ENCODE data around the gene ZNF609.
A peak's percentile ranks its signal among the peaks of the same experiment; 100 is the strongest.

Gene ZNF609, protein sequence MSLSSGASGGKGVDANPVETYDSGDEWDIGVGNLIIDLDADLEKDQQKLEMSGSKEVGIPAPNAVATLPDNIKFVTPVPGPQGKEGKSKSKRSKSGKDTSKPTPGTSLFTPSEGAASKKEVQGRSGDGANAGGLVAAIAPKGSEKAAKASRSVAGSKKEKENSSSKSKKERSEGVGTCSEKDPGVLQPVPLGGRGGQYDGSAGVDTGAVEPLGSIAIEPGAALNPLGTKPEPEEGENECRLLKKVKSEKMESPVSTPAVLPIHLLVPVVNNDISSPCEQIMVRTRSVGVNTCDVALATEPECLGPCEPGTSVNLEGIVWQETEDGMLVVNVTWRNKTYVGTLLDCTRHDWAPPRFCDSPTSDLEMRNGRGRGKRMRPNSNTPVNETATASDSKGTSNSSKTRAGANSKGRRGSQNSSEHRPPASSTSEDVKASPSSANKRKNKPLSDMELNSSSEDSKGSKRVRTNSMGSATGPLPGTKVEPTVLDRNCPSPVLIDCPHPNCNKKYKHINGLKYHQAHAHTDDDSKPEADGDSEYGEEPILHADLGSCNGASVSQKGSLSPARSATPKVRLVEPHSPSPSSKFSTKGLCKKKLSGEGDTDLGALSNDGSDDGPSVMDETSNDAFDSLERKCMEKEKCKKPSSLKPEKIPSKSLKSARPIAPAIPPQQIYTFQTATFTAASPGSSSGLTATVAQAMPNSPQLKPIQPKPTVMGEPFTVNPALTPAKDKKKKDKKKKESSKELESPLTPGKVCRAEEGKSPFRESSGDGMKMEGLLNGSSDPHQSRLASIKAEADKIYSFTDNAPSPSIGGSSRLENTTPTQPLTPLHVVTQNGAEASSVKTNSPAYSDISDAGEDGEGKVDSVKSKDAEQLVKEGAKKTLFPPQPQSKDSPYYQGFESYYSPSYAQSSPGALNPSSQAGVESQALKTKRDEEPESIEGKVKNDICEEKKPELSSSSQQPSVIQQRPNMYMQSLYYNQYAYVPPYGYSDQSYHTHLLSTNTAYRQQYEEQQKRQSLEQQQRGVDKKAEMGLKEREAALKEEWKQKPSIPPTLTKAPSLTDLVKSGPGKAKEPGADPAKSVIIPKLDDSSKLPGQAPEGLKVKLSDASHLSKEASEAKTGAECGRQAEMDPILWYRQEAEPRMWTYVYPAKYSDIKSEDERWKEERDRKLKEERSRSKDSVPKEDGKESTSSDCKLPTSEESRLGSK (N-terminal part only)

GRCh38 chr15:64460206-64460723 lies at the start of gene ZNF609:
ZNF609 (plus strand) TSS chr15:64460578; CDS start chr15:64499420, 38,842 bp downstream.
- DNase-seq (ENCODE audit: low read depth), result peak; percentile 89

GRCh38 chr15:64412216-64412615 lies 48.2 kb upstream of the ZNF609 start:
- no peak for DNase-seq (ENCODE audit: low read depth)

DNA sequence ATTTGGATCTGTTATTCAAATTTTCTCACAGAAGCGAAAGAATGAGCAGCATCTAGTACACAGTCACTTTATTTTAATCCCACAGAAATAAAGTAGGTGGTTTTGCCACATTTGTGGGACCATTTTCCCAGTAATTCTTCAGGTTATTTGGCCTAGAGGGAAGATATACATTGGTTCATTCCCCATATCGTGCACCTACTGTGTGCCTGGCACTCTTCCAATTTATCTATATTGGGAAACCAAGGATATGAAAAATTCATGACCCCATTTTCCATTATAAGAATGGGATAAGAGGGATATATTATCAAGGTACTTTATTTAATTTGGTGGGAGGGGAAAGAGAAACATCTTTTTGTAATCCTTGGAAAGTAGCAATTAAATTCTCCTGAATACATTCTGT lies 37.7 kb upstream of the ZNF609 start:
- DNase-seq (ENCODE audit: low read depth), result no peak

GRCh38 chr15:64423970-64424369 lies 36.4 kb upstream of the ZNF609 start:
- DNase-seq (ENCODE audit: low read depth), result no peak

DNA sequence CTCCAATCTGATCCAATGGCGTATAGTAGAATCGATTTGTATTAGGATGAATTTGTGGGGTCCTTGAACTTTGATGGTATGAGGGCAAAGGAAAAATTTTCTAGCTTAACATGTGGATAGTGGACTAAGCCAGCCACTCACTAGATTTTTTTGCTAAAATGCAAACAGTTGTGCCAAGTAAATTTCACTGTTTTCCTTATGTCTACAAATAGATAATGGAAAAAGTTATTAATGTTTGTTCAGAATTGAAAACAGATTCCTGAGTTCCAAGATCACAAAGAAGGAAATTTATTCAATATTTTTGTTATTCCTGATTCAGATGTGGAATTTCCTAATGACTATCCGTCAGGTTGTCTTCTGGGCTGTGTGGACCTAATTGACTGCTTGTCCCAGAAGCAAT lies 35.2 kb upstream of the ZNF609 start:
- DNase-seq (ENCODE audit: low read depth), result no peak

- no peak for DNase-seq (ENCODE audit: low read depth)
These were observed 33.4 kb upstream of the ZNF609 start for GRCh38 chr15:64426845-64427465.

GRCh38 chr15:64429448-64429847 lies 30.9 kb upstream of the ZNF609 start:
- DNase-seq (ENCODE audit: low read depth), result peak; percentile 18

DNA sequence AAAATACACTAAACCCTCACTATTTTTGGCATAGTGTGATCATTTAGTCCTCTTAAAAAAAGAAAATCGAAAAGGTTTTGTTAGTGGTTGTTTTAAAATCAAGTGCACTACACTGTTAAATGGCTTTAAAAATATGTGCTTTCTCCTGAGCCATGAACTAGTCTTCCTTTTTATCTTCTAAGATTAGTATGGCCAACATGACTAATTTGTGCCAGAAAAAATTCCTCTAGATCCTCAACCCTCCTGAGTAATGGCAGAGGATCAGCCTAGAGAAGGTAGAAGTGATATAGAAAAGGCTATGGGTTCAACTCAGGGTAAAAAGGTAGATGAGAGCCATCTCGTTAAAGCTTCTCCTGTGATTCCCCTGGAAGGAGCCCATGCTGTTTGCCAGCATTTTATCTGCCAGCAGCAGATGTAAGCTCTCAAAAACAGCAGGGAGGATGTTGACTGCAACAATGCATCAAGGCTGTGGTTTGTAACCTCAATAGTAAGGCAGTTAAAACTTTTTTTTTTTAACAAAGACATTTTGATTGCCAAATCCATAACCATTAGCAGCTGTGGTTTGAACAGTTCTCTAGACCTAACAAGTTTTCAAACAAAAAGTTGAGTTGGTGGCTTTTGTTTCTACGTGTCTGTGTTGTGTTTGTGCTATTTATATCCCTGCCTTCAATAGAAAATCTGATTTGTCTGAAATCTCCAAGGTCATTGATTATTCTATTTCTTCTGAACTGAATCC lies 30.2 kb upstream of the ZNF609 start:
- DNase-seq (ENCODE audit: low read depth), result peak; percentile 5

DNA sequence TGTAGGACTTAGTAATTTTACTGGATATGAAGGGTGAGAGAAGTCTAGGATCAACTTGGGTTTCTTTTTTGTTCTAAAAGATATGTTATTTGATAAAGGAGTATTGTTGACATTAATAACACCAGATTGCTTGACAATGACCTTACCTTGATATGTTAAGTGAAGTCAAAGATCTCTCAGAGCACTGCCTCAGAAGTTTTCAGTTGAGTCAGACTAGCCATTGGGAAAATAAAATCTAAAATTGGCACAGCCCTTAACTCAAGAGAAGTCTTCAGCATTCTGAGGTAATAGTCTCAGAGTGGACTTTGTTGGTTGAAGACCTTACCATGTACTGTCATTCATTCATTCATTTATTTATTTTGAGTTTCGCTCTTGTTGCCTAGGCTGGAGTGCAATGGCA lies 22.4 kb upstream of the ZNF609 start:
- DNase-seq (ENCODE audit: low read depth), result no peak

DNA sequence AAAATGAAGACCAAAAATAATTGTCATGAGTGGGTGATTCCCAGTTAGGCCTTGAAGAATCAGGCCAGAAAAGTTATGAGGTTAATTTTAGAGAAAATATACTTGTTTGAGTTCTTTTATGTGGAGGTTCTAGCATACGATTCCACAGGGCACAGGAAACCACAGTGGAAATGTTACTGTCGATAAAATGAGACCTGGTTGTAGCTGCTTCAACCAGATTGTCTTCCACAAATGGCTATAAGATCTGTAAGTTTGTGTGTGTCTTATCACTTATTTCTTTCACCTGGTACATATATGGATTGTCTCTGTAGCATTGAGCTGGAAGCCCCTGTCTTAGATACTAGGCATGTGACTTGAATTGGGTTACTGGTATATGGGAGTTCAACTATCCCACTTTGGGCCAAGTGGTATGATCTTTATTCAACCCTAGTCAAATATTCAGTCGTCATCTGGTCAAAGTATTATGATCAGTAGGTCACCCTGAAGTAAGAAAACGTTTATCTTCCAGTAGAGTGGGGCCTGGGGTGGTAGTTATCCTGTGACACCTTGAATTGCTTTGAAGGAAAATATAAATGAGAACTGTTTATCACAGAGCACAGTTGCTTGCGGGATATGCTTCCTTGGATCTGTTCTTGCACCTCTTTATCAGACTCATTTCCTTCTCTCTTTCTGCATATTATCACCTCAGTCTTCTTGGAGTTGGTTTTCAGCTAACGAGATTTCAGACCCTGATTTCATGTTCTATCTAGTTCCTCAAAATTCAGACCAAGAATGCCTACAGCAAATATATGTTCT lies 21.5 kb upstream of the ZNF609 start:
- no peak for DNase-seq (ENCODE audit: low read depth)

- no peak for DNase-seq (ENCODE audit: low read depth)
These were observed 18.5 kb upstream of the ZNF609 start for GRCh38 chr15:64441852-64442251.

GRCh38 chr15:64443016-64443415 lies 17.4 kb upstream of the ZNF609 start:
- DNase-seq (ENCODE audit: low read depth), result no peak

GRCh38 chr15:64443747-64444621 lies 16.4 kb upstream of the ZNF609 start:
- peak; percentile 11 for DNase-seq (ENCODE audit: low read depth)

DNA sequence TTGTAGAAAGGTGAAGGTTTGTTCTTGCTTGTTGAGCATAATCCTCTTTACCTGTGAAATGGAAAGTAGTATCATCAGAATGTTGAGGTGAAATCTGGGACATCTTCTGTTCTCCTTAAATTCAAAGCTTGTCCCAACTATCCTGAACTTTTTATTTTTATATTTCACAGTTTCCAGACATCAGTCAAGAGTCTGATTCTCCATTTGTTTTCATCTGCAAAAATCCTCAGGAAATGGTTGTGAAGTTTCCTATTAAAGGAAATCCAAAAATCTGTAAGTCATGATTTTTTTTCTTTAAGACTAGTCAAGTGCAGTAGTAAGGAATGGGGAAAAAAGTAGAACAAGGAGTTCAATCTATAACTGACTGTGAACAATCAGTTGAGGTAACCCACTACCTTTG lies 15.5 kb upstream of the ZNF609 start:
- DNase-seq (ENCODE audit: low read depth), result no peak

DNA sequence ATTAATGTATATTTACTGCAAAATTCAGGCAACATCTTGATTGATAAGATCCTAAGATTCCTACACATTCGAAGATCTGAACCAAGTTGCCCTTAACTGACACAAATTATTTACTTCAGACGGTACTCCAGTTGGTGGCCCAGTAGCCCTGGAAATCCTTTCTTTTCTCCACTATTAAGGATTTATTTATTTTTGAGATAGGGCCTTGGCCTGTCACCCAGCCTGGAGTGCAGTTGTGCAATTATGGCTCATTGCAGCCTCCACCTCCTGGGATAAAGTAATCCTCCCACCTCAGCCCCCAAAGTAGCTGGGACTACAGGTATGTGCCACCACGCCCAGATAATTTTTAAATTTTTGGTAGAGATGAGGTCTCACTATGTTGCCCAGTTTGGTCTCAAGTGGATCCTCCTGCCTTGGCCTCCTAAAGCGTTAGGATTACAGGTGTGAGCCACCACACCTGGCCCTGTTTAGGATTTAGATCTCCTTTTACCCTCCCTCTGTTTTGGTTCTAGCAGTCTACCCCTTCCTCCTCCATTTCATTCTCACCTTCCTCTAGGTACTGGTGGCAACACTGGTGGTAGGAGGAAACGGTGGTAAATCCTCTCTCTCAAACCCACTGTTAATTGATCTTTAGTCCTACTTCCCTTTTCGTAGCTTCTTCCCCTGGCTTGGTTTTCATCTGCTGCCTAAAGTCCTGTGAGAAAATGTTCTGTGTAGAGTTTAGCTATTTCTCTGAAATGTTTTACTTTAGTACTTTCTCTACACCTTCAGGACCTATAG lies 12.7 kb upstream of the ZNF609 start:
- DNase-seq (ENCODE audit: low read depth), result no peak

DNA sequence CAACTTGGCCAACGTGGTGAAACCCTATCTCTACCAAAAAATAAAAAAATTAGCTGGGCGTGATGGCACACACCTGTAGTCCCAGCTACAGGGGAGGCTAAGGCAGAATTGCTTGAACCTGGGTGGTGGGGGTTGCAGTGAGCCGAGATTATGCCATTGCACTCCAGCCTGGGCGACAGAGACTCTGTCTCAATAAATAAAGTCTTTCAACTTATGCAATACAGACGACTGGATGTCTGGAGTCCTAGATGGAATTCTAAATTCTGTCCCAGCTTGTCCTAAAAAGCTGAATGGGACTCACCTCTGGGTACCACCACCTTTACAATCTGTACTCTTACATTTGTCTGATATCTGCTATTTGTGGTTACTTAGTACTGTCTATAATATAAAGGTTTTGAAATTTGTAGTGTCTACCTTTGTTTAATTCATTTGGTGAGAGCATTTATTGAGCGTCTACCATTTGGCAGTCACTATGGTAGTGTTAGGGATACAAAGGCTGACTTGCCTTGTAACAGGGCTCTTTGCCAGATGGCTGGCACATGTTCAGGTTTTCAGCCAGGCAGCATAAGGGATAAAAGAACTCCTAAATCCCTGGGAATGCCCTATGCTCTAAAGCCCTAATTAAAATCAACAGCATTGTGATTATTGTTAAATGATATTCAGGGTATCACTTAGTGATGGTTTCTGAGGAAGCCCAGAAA lies 7.2 kb upstream of the ZNF609 start:
- no peak for DNase-seq (ENCODE audit: low read depth)

DNA sequence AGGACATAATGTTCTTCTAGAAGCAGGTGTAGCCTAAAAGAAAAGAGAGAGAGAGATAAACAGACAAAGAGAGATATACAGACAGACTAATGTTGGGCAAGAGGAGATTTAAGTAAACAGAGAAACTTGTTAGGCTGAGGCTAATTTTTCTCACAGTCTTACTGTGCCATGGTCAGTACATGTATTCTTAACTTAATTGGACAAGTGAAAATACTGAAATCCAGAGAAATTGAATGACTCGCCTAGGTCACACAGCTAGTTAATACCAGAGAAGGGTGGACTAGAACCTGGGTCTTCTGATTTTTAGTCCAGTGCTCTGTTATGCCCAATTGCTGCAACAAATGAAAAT lies 6.7 kb upstream of the ZNF609 start:
- no peak for DNase-seq (ENCODE audit: low read depth)

GRCh38 chr15:64454282-64454681 lies 6.1 kb upstream of the ZNF609 start:
- DNase-seq (ENCODE audit: low read depth), result no peak

All from activated T-cell treated with anti-CD3 and anti-CD28 coated beads for 24 hours (primary cell).